Measurements from ENCODE around the gene CLDN7.
A peak's percentile ranks its signal among the peaks of the same experiment; 100 is the strongest.

The CLDN7 gene

DNA sequence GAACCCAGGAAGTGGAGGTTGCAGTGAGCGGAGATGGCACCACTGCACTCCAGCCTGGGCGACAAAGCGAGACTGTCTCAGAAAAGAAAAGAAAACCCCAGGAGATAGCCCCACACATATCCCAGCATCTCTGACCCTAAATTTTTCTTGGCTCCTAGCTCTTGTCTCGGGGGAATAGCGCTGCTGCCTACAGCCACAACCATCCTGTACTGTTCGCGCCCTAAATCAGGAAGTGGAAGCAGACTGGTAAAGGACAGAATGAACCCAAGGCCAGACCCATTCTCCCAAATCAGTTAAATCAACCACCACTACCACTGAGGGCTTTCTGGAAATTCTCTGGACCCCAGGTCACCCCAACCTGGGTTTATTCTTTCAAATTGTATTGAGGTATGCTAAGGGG lies 12.4 kb downstream of the CLDN7 start:
- H3K4me2 ChIP-seq (ENCODE audit: low read length), result peak overlapping the region; percentile 99
- no peak for TF ChIP-seq EZH2 (IDR thresholded peaks at IDR 0.05; ENCODE audit: borderline replicate concordance, low read length)
- TF ChIP-seq, protein P1, sequence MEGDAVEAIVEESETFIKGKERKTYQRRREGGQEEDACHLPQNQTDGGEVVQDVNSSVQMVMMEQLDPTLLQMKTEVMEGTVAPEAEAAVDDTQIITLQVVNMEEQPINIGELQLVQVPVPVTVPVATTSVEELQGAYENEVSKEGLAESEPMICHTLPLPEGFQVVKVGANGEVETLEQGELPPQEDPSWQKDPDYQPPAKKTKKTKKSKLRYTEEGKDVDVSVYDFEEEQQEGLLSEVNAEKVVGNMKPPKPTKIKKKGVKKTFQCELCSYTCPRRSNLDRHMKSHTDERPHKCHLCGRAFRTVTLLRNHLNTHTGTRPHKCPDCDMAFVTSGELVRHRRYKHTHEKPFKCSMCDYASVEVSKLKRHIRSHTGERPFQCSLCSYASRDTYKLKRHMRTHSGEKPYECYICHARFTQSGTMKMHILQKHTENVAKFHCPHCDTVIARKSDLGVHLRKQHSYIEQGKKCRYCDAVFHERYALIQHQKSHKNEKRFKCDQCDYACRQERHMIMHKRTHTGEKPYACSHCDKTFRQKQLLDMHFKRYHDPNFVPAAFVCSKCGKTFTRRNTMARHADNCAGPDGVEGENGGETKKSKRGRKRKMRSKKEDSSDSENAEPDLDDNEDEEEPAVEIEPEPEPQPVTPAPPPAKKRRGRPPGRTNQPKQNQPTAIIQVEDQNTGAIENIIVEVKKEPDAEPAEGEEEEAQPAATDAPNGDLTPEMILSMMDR (IDR thresholded peaks at IDR 0.05; ENCODE audit: low read length), result no peak

GRCh38 chr17:7249214-7249613 lies 13.1 kb downstream of the CLDN7 start:
- Histone ChIP-seq H3K9me3 (ENCODE audit: low read length) (no peaks in the 10 kb centered on the region), H3K4me2 (ENCODE audit: low read length) (peak overlapping the region; percentile 99), H3F3A (ENCODE audit: insufficient read depth, low read length) (no peaks in the 10 kb centered on the region), H3K79me2 (ENCODE audit: insufficient read depth, low read length) (peaks cover 31% of the 10 kb centered on the region), H3K9ac (ENCODE audit: low read length) (peak overlapping the region; percentile 97; the same call in 1 of the 2 replicates), H3K4me1 (ENCODE audit: insufficient read depth, low read length, severe bottlenecking) (peaks cover 32% of the 10 kb centered on the region), H4K20me1 (ENCODE audit: insufficient read depth, low read length) (no peaks in the 10 kb centered on the region), H3K27me3 (ENCODE audit: insufficient read depth, low read length) (no peaks in the 10 kb centered on the region), H3K4me3 (ENCODE audit: low read depth, low read length, poor library complexity, severe bottlenecking) (peak overlapping the region; percentile 77), H3K36me3 (ENCODE audit: insufficient read depth, low read length) (peaks cover 32% of the 10 kb centered on the region), H2AFZ (ENCODE audit: low read length) (no peak overlapping the region), H3K9me2 (ENCODE audit: low read depth, low read length) (no peaks in the 10 kb centered on the region), H3K27ac (ENCODE audit: low read depth, low read length, poor library complexity, severe bottlenecking) (no peak overlapping the region)
- TF ChIP-seq, protein P1 (IDR thresholded peaks at IDR 0.05; ENCODE audit: low read length), result no peak
- TF ChIP-seq EZH2 (IDR thresholded peaks at IDR 0.05; ENCODE audit: borderline replicate concordance, low read length), result no peak

More for the DNA sequence above, 12.4 kb downstream of the CLDN7 start:
- H3K27me3 ChIP-seq (ENCODE audit: insufficient read depth, low read length), result no peaks in the 10 kb centered on the region
- H3K9ac ChIP-seq (ENCODE audit: low read length), result peak overlapping the region; percentile 97
- peak overlapping the region; percentile 77 for H3K4me3 ChIP-seq (ENCODE audit: low read depth, low read length, poor library complexity, severe bottlenecking)
- H3K36me3 ChIP-seq (ENCODE audit: insufficient read depth, low read length), result peaks cover 32% of the 10 kb centered on the region
- H2AFZ ChIP-seq (ENCODE audit: low read length), result no peak overlapping the region
- H3F3A ChIP-seq (ENCODE audit: insufficient read depth, low read length), result no peaks in the 10 kb centered on the region
- no peaks in the 10 kb centered on the region for H3K9me2 ChIP-seq (ENCODE audit: low read depth, low read length)
- peaks cover 31% of the 10 kb centered on the region for H3K79me2 ChIP-seq (ENCODE audit: insufficient read depth, low read length)
- H4K20me1 ChIP-seq (ENCODE audit: insufficient read depth, low read length), result no peaks in the 10 kb centered on the region
- H3K27ac ChIP-seq (ENCODE audit: low read depth, low read length, poor library complexity, severe bottlenecking), result peak overlapping the region; percentile 15
- H3K4me1 ChIP-seq (ENCODE audit: insufficient read depth, low read length, severe bottlenecking), result peaks cover 32% of the 10 kb centered on the region
- H3K9me3 ChIP-seq (ENCODE audit: low read length), result no peaks in the 10 kb centered on the region

DNA sequence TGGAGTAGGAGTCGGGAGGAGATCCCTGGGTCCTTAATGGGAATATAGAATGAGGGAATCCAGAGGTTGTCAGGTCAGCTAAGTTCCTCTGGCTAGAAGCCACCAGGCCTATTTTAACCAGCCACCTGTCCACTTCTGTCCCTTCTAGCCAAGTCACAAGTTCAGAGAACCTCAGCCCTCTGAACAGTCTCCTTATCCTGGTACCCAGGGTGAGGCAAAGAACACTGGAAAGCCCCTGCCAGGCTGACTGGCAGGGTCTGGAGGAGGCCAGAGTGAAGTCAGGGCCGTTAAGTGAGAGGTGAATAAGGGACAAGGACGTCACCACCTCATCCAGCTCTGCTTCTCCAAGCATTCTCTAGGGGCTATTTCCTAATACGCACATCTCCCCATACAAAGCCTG lies 13.5 kb downstream of the CLDN7 start:
- TF ChIP-seq EZH2 (IDR thresholded peaks at IDR 0.05; ENCODE audit: borderline replicate concordance, low read length), result no peak
- TF ChIP-seq, protein P1 (IDR thresholded peaks at IDR 0.05; ENCODE audit: low read length), result no peak
- Histone ChIP-seq H3K9me3 (ENCODE audit: low read length) (no peaks in the 10 kb centered on the region), H2AFZ (ENCODE audit: low read length) (no peak overlapping the region), H3K4me3 (ENCODE audit: low read depth, low read length, poor library complexity, severe bottlenecking) (peak overlapping the region; percentile 77), H3K36me3 (ENCODE audit: insufficient read depth, low read length) (peaks cover 32% of the 10 kb centered on the region), H4K20me1 (ENCODE audit: insufficient read depth, low read length) (no peaks in the 10 kb centered on the region), H3K79me2 (ENCODE audit: insufficient read depth, low read length) (peaks cover 31% of the 10 kb centered on the region), H3K4me2 (ENCODE audit: low read length) (peak overlapping the region; percentile 99), H3F3A (ENCODE audit: insufficient read depth, low read length) (no peaks in the 10 kb centered on the region), H3K27ac (ENCODE audit: low read depth, low read length, poor library complexity, severe bottlenecking) (no peak overlapping the region), H3K27me3 (ENCODE audit: insufficient read depth, low read length) (no peaks in the 10 kb centered on the region), H3K9ac (ENCODE audit: low read length) (peak overlapping the region; percentile 97; the same call in 1 of the 2 replicates), H3K4me1 (ENCODE audit: insufficient read depth, low read length, severe bottlenecking) (peaks cover 32% of the 10 kb centered on the region), H3K9me2 (ENCODE audit: low read depth, low read length) (no peaks in the 10 kb centered on the region)
